GM18868 (cell line): ENCODE measurements around the gene PCBP1.
"Not testable (repeated sequence)": the region's sequence is repeated elsewhere in the genome, so short reads cannot be mapped to it uniquely, and the experiment has no call there.

Experiments used
- ATAC-seq: cut with Tn5 transposase; IDR thresholded peaks from one replicate; pipeline ENCODE4 v1.9.1; 2021; ENCODE audit warnings: mild to moderate bottlenecking, moderate library complexity; ENCODE audit not compliant: unreplicated experiment

Gene PCBP1

GRCh38 chr2:70086838-70087701 is at the start of gene PCBP1:
Gene PCBP1 (plus strand): TSS chr2:70087477. CDS start chr2:70087744, 267 bp downstream.
- ATAC-seq, result peak; percentile 34

GRCh38 chr2:70039366-70039765 is 47.9 kb upstream of the PCBP1 start:
- ATAC-seq, result no peak

GRCh38 chr2:70041663-70042062 is 45.6 kb upstream of the PCBP1 start:
- ATAC-seq, result no peak

GRCh38 chr2:70042246-70042645 is 45.0 kb upstream of the PCBP1 start:
- ATAC-seq, result no peak

GRCh38 chr2:70043252-70043875 is 43.9 kb upstream of the PCBP1 start:
- ATAC-seq, result no peak

GRCh38 chr2:70044290-70045040 is 42.8 kb upstream of the PCBP1 start:
- no peak for ATAC-seq

- no peak for ATAC-seq
These were observed 41.9 kb upstream of the PCBP1 start for GRCh38 chr2:70045405-70045804.

GRCh38 chr2:70045932-70046331 is 41.3 kb upstream of the PCBP1 start:
- ATAC-seq, result no peak

GRCh38 chr2:70046534-70046933 is 40.7 kb upstream of the PCBP1 start:
- ATAC-seq, result no peak

- ATAC-seq, result no peak
These were observed 39.8 kb upstream of the PCBP1 start for GRCh38 chr2:70047451-70047850.

- no peak for ATAC-seq
These were observed 38.0 kb upstream of the PCBP1 start for GRCh38 chr2:70049255-70049654.

- ATAC-seq, result no peak
These were observed 36.4 kb upstream of the PCBP1 start for GRCh38 chr2:70050631-70051425.

- ATAC-seq, result not testable (repeated sequence)
These were observed 32.0 kb upstream of the PCBP1 start for GRCh38 chr2:70055259-70055658.

- ATAC-seq, result no peak
These were observed 26.0 kb upstream of the PCBP1 start for GRCh38 chr2:70061317-70061716.

- ATAC-seq, result no peak
These were observed 25.0 kb upstream of the PCBP1 start for GRCh38 chr2:70062270-70062669.

- no peak for ATAC-seq
These were observed 19.2 kb upstream of the PCBP1 start for GRCh38 chr2:70068119-70068518.

- ATAC-seq, result peak; percentile 82
These were observed 18.2 kb upstream of the PCBP1 start for GRCh38 chr2:70069049-70069448.

GRCh38 chr2:70070542-70071268 is 16.6 kb upstream of the PCBP1 start:
- peak; percentile 80 for ATAC-seq

GRCh38 chr2:70073493-70073892 is 13.8 kb upstream of the PCBP1 start:
- no peak for ATAC-seq

- ATAC-seq, result no peak
These were observed 8.9 kb upstream of the PCBP1 start for GRCh38 chr2:70078384-70078783.
